ENCODE measurements around the gene CYP27B1. TPM values are rescaled to one million over a fixed set of nuclear protein-coding genes. Genes with fewer than 3 reads are reported as not detected.
A peak's percentile ranks its signal among the peaks of the same experiment; 100 is the strongest.

Gene CYP27B1
- total RNA-seq, 4 donors from 2014 or later: 0.28 to 1.2 TPM; not detected in 2

GRCh38 chr12:57726884-57727757 is 39.8 kb downstream of the CYP27B1 start:
- Histone ChIP-seq H3K4me1 (no peaks in the 10 kb centered on the region), H3K36me3 (no peaks in the 10 kb centered on the region), H3K27ac (peak overlapping the region in 1 of 2 donors; percentile 39), H3K4me3 (peak overlapping the region; percentile 53 to 59), H3K27me3 (no peaks in the 10 kb centered on the region), H3K9me3 (no peaks in the 10 kb centered on the region)
- intact Hi-C loops (cut with DNase I; ENCODE audit: low total_unique reads): no loop called here
- peak in 3 of 4 experiments; percentile 37 to 56 (median 48) for TF ChIP-seq CTCF (IDR thresholded peaks at IDR 0.05)
- TF ChIP-seq POLR2A (IDR thresholded peaks at IDR 0.05): no peak
- peak in 1 of 2 donors; percentile 52 for DNase-seq

- Histone ChIP-seq H3K36me3 (no peaks in the 10 kb centered on the region), H3K27ac (peak overlapping the region; percentile 39 to 56), H3K9me3 (no peaks in the 10 kb centered on the region), H3K4me3 (peak overlapping the region; percentile 53 to 59), H3K27me3 (no peaks in the 10 kb centered on the region), H3K4me1 (no peaks in the 10 kb centered on the region)
- peak; percentile 82 to 84 for DNase-seq
- intact Hi-C loops (cut with DNase I; ENCODE audit: low total_unique reads): no loop called here
- TF ChIP-seq POLR2A (IDR thresholded peaks at IDR 0.05) (peak in 1 of 2 donors; percentile 22), CTCF (IDR thresholded peaks at IDR 0.05) (peak; percentile 68 to 76 (median 72))
Measured at GRCh38 chr12:57726151-57726883, 40.6 kb downstream of the CYP27B1 start.

GRCh38 chr12:57725851-57726150 is 41.1 kb downstream of the CYP27B1 start:
- Histone ChIP-seq H3K4me1 (no peaks in the 10 kb centered on the region), H3K27ac (peak overlapping the region in 1 of 2 donors; percentile 39), H3K4me3 (peak overlapping the region; percentile 53 to 59), H3K27me3 (no peaks in the 10 kb centered on the region), H3K9me3 (no peaks in the 10 kb centered on the region), H3K36me3 (no peaks in the 10 kb centered on the region)
- TF ChIP-seq CTCF (IDR thresholded peaks at IDR 0.05) (no peak), POLR2A (IDR thresholded peaks at IDR 0.05) (no peak)
- no peak for DNase-seq
- intact Hi-C loops (cut with DNase I; ENCODE audit: low total_unique reads): no loop called here

- Histone ChIP-seq H3K36me3 (no peaks in the 10 kb centered on the region), H3K4me1 (no peaks in the 10 kb centered on the region), H3K4me3 (no peak overlapping the region), H3K9me3 (no peaks in the 10 kb centered on the region), H3K27ac (no peak overlapping the region), H3K27me3 (no peaks in the 10 kb centered on the region)
- no peak for DNase-seq
- intact Hi-C loops (cut with DNase I; ENCODE audit: low total_unique reads): no loop called here
- TF ChIP-seq CTCF (IDR thresholded peaks at IDR 0.05) (no peak), POLR2A (IDR thresholded peaks at IDR 0.05) (no peak)
Measured at GRCh38 chr12:57724936-57725740, 41.7 kb downstream of the CYP27B1 start.

Measured in uterus (tissue), 4 donors.